ENCODE results near the gene UNC50.

UNC50 gene

GRCh38 chr2:98585386-98585785 is 23.0 kb upstream of the UNC50 start:
- no peaks in the 10 kb centered on the region for H3K9me3 ChIP-seq (ENCODE audit: low read length)
- no peak overlapping the region for H3K27ac ChIP-seq (ENCODE audit: low read depth, low read length, poor library complexity, severe bottlenecking)
- no peak overlapping the region for H3K4me3 ChIP-seq (ENCODE audit: low read depth, low read length, poor library complexity, severe bottlenecking)
- TF ChIP-seq CTCF (IDR thresholded peaks at IDR 0.05; ENCODE audit: low read length): no peak
- no peak for TF ChIP-seq EZH2 (IDR thresholded peaks at IDR 0.05; ENCODE audit: borderline replicate concordance, low read length)
- no peaks in the 10 kb centered on the region for H3K27me3 ChIP-seq (ENCODE audit: insufficient read depth, low read length)
- H3K4me1 ChIP-seq (ENCODE audit: insufficient read depth, low read length, severe bottlenecking): peaks cover 6% of the 10 kb centered on the region
- H3K9ac ChIP-seq (ENCODE audit: low read length): no peak overlapping the region
- no peaks in the 10 kb centered on the region for H3K79me2 ChIP-seq (ENCODE audit: insufficient read depth, low read length)
- H2AFZ ChIP-seq (ENCODE audit: low read length): no peak overlapping the region
- H4K20me1 ChIP-seq (ENCODE audit: insufficient read depth, low read length): no peaks in the 10 kb centered on the region
- H3K4me2 ChIP-seq (ENCODE audit: low read length): no peak overlapping the region
- H3K9me2 ChIP-seq (ENCODE audit: low read depth, low read length): no peaks in the 10 kb centered on the region
- peaks cover 5% of the 10 kb centered on the region; the same call in 1 of the 2 replicates for H3K36me3 ChIP-seq (ENCODE audit: insufficient read depth, low read length)
- no peaks in the 10 kb centered on the region for H3F3A ChIP-seq (ENCODE audit: insufficient read depth, low read length)

- Histone ChIP-seq H4K20me1 (ENCODE audit: insufficient read depth, low read length) (no peaks in the 10 kb centered on the region), H3K36me3 (ENCODE audit: insufficient read depth, low read length) (peaks cover 5% of the 10 kb centered on the region; the same call in 1 of the 2 replicates), H3K4me3 (ENCODE audit: low read depth, low read length, poor library complexity, severe bottlenecking) (no peak overlapping the region), H3K27me3 (ENCODE audit: insufficient read depth, low read length) (no peaks in the 10 kb centered on the region), H3F3A (ENCODE audit: insufficient read depth, low read length) (no peaks in the 10 kb centered on the region), H3K9me3 (ENCODE audit: low read length) (no peaks in the 10 kb centered on the region), H3K9me2 (ENCODE audit: low read depth, low read length) (no peaks in the 10 kb centered on the region), H2AFZ (ENCODE audit: low read length) (no peak overlapping the region), H3K79me2 (ENCODE audit: insufficient read depth, low read length) (no peaks in the 10 kb centered on the region), H3K4me2 (ENCODE audit: low read length) (no peak overlapping the region), H3K27ac (ENCODE audit: low read depth, low read length, poor library complexity, severe bottlenecking) (no peak overlapping the region), H3K9ac (ENCODE audit: low read length) (no peak overlapping the region), H3K4me1 (ENCODE audit: insufficient read depth, low read length, severe bottlenecking) (no peaks in the 10 kb centered on the region)
- TF ChIP-seq CTCF (IDR thresholded peaks at IDR 0.05; ENCODE audit: low read length): no peak
- no peak for TF ChIP-seq EZH2 (IDR thresholded peaks at IDR 0.05; ENCODE audit: borderline replicate concordance, low read length)
Measured at GRCh38 chr2:98586551-98587140, 21.7 kb upstream of the UNC50 start.

- no peaks in the 10 kb centered on the region for H3F3A ChIP-seq (ENCODE audit: insufficient read depth, low read length)
- H3K9ac ChIP-seq (ENCODE audit: low read length): no peak overlapping the region
- no peak overlapping the region for H3K27ac ChIP-seq (ENCODE audit: low read depth, low read length, poor library complexity, severe bottlenecking)
- H3K9me3 ChIP-seq (ENCODE audit: low read length): no peaks in the 10 kb centered on the region
- no peak overlapping the region for H2AFZ ChIP-seq (ENCODE audit: low read length)
- H3K9me2 ChIP-seq (ENCODE audit: low read depth, low read length): no peaks in the 10 kb centered on the region
- H4K20me1 ChIP-seq (ENCODE audit: insufficient read depth, low read length): no peaks in the 10 kb centered on the region
- H3K79me2 ChIP-seq (ENCODE audit: insufficient read depth, low read length): no peaks in the 10 kb centered on the region
- H3K4me3 ChIP-seq (ENCODE audit: low read depth, low read length, poor library complexity, severe bottlenecking): no peak overlapping the region
- H3K36me3 ChIP-seq (ENCODE audit: insufficient read depth, low read length): no peaks in the 10 kb centered on the region
- H3K4me1 ChIP-seq (ENCODE audit: insufficient read depth, low read length, severe bottlenecking): no peaks in the 10 kb centered on the region
- TF ChIP-seq CTCF (IDR thresholded peaks at IDR 0.05; ENCODE audit: low read length) (no peak), EZH2 (IDR thresholded peaks at IDR 0.05; ENCODE audit: borderline replicate concordance, low read length) (no peak)
- no peaks in the 10 kb centered on the region for H3K27me3 ChIP-seq (ENCODE audit: insufficient read depth, low read length)
- H3K4me2 ChIP-seq (ENCODE audit: low read length): no peak overlapping the region
Measured at GRCh38 chr2:98588880-98589431, 19.4 kb upstream of the UNC50 start.
